ENCODE data around the gene KRT26.

DNA sequence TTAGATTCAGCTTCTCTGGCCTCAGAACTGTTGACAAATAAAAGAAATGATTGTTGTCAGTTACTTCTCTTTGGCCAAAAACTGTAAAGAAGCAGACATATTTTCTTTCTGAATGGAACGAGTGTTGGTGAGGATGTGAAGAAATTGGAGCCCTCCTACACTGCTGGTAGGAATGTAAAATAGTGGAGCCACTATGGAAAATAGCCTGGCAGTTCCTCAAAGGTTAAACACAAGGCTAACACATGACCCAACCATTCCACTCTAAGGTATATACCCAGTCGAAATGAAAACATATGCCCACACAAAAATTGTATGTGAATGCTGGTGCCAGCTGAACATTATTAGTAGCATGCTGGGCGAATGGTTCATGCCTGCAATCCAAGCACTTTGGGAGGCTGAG lies 54.2 kb downstream of the KRT26 start:
- TF ChIP-seq CTCF (IDR thresholded peaks at IDR 0.05; ENCODE audit: insufficient read depth, low read length) (no peak), POLR2AphosphoS5 (IDR thresholded peaks at IDR 0.05; ENCODE audit: low read depth) (no peak)
- TF ChIP-seq, protein P1, sequence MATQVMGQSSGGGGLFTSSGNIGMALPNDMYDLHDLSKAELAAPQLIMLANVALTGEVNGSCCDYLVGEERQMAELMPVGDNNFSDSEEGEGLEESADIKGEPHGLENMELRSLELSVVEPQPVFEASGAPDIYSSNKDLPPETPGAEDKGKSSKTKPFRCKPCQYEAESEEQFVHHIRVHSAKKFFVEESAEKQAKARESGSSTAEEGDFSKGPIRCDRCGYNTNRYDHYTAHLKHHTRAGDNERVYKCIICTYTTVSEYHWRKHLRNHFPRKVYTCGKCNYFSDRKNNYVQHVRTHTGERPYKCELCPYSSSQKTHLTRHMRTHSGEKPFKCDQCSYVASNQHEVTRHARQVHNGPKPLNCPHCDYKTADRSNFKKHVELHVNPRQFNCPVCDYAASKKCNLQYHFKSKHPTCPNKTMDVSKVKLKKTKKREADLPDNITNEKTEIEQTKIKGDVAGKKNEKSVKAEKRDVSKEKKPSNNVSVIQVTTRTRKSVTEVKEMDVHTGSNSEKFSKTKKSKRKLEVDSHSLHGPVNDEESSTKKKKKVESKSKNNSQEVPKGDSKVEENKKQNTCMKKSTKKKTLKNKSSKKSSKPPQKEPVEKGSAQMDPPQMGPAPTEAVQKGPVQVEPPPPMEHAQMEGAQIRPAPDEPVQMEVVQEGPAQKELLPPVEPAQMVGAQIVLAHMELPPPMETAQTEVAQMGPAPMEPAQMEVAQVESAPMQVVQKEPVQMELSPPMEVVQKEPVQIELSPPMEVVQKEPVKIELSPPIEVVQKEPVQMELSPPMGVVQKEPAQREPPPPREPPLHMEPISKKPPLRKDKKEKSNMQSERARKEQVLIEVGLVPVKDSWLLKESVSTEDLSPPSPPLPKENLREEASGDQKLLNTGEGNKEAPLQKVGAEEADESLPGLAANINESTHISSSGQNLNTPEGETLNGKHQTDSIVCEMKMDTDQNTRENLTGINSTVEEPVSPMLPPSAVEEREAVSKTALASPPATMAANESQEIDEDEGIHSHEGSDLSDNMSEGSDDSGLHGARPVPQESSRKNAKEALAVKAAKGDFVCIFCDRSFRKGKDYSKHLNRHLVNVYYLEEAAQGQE (IDR thresholded peaks at IDR 0.05; ENCODE audit: insufficient replicate concordance, low read depth): no peak

Data from HL-60 (cell line).